NCI-H1436 (cell line): ENCODE measurements around the gene ZNF385B.
"Not testable (repeated sequence)": the region's sequence is repeated elsewhere in the genome, so short reads cannot be mapped to it uniquely, and the experiment has no call there.

ENCODE experiments used
- DNase-seq: peaks from one replicate; lab custom pipeline; 2025; lab: John Stamatoyannopoulos, UW

Gene ZNF385B

DNA sequence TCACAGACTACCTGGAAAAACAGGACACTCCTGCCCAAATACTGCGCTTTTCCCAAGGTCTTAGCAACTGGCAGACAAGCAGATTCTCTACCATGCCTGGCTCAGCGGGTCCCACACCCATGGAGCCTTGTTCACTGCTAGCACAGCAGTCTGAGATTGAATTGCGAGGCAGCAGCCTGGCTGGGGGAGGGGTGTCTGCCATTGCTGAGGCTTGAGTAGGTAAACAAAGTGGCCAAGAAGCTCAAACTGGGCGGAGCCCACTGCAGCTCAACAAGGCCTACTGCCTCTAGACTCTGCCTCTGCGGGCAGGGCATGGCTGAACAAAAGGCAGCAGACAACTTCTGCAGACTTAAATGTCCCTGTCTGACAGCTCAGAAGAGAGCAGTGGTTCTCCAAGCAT lies 231.6 kb downstream of the ZNF385B start:
- DNase-seq: not testable (repeated sequence)

DNA sequence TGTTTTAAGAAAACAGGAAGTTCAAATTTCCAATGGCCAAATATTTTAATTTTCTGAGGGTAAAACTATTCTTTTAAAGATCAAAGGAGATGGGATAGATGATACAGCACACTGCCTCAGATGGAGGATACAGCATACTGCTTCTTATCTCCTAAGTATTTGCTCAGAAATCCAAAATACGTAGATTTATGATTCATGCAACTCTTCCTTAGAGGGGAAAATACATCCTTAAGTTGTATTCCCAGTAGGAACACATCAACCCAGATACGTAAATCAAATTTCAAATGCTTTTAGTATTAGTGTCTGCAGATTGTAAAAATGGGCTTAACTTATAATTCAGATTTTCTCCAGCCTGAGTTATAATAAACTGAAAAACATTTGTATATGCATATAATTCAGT lies 235.2 kb downstream of the ZNF385B start:
- DNase-seq: no peak

DNA sequence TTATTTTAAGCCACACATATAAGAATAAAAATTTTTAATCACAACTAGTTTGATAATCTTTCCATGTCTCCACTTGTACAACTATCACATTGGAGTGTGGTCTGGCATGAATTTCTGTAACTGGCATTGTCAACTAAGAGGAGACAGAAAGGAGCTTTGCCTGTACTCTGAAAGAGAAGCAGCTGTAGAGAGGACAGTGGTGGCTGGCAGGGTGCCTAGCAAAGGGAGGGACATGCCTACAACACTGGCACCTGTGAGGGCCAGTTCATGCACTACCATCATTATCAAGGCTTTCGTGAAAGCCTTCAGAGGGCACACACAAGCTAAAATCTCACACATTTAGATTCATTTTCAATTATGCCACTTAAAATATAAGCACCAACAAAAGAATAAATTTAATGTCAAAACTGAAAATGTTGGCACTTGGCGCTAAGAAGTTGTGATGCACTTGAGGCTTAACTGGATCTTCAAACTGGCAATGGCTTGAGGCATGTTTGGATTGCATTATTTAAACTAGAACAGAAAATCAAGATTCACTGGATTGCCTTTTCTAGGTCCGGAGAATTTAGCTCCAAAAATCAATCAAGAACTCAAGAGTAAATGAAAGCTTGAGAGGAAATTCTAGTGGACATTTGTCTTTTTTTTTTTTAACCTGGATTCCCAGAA lies 238.6 kb downstream of the ZNF385B start:
- DNase-seq: no peak

DNA sequence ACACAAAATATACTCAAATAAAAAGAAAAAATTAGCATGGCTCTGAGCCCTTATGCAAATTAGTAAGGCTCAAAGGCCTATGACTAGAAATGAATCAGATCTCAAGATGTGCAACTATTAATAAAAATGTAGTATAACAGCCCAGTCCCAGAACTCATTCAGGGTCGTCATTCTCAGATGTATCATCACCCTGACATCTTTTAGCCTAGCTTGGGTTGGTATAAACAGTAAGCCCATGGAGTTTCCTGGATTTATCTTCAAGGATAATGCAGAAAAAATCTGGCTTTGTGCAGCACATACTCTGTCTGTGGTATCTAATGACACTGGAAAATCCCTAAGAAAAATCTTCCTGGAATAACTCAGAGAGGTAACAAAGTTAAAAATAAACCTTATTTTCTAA lies 239.3 kb downstream of the ZNF385B start:
- DNase-seq: no peak

DNA sequence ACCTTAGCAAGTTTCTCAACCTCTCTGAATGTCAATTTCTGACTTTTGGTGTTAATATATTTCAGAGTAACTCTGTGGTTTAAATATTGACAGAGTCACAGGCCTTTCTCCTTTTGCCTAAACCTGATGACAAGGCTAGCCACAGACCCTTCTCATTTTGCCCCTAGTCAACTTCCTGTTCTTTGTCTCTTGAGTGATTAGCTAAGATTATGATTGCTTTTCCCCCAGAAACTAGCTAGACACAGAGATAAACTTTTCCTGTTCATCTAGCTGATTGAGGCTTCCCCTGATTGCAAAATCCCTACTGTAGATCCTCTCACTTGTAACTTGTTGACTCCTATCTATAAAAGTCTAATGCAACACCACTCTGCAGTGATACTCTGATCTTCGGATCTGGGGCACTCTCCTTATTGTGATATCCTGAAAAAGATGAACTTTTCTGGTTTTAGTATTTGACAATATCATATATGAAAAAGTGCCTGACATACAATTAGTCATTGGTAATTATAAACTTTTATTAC lies 241.4 kb downstream of the ZNF385B start:
- no peak for DNase-seq

DNA sequence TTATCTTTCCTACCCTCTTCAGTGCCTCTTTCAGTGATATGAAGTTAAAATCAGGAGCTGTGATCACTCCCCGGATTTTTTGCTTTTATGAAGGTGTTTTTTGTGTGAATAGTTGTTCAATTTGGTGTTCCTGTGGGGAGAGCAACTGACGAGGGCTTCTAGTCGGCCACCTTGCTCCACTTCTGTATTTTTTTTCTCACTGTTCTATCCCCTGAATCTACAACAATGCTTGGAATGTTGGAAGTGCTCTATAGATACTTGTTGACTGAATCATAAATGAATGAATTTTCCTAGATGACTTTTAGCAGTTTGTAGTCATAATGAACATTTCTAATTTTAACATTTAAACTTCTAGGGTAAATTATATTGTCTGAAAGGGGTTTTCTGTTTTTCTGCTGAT lies 247.3 kb downstream of the ZNF385B start:
- no peak for DNase-seq

DNA sequence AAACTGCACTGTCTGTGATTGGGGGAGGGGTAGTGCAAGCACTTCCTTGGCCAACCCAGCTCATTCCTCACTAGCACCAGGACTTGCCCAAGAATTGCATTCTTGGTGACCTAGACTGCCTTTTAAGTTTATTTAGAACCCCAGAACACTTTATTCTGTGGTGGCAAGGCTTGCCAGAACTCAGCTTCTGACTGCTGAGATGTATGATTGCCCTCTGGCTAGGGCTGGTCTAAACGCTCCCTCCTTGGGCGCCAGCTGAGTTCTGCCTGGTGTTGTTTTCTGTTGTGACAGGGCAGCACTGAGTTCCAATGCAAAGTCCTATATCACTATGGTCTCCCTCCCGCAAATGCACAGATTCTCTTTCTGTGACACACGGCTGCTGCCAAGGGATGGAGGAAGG lies 247.7 kb downstream of the ZNF385B start:
- DNase-seq: no peak

DNA sequence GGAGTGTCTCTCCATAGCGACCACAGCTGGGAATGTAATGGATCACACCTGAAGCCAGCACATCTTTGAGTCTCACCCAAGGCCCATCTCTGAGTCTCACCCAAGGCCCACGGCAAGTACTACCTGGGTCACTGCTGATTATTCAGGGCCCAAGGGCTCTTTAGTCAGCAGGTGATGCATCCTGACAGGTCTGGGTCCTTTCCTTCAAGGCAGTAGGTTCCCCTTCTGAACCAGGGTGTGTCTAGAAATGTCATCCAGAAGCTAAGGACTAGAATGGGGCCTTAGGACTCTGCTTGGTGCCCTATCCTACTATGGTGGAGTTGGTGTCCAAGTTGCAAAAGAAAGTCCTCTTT lies 248.1 kb downstream of the ZNF385B start:
- DNase-seq: no peak

DNA sequence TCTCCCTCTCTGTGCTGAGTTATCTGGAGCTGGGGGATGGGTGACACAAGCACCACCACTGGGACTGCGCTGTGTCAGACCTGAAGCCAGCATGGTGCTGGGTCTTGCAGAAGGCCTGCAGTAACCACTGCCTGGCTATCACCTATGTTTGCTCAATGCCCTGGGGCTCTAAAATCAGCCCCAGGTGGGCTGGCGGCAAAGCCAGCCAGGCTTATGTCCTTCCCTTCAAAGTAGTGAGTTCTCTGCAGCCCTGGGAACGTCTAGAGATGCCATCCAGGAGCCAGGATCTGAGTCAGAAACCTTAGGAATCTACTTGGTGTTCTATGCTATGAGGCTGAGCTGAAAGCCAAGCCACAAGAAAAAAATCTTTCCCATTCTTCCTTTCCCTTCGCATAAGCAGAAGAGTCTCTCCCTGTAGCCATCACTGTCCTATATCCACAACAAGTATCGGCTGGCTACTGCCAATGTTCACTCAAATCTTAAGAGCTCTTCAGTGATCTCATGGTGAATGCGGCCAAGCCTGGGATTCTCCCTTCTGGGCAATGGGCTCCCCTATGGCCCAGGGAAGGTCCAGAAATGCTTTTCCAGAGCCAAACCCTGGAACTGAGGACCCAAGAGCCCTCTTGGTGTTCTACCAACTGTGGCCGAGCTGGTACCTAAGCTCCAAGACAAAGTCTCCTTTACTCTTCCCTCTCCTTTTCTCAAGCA lies 248.7 kb downstream of the ZNF385B start:
- no peak for DNase-seq

DNA sequence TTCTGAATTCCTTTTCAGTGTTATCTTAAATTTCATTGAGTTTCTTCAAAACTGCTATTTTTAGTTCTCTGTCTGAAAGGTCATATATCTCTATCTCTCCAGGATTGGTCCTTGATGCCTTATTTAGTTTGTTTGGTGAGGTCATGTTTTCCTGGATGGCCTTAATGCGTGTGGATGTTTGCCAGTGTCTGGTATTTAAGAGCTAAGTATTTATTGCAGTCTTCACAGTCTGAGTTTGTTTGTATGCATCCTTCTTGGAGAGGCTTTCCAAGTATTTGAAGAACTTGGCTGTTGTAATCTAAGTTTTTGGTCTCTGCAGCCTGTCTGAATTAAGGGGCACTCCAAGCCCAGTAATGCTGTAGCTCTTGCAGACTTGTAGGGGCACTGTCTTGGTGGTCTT lies 249.3 kb downstream of the ZNF385B start:
- DNase-seq: no peak

DNA sequence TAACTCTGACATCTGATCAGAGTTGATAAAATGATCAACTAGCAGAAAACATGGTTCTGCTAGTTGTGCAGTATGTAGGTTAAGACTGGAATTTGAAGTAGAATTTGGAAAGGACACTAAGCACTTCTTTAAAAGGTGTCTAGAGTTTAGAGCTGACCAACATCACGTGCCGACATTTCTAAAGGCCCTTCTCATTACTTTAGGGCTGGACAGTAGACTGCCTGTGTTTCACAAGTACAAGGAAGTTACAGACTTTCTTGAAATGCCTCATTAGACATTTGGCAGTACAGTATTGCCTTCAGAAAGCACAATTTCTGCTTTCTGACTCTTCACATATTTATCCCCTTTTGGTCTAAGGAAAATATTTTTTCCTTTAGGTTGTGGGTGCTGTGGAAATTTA lies 255.3 kb downstream of the ZNF385B start:
- DNase-seq: no peak

DNA sequence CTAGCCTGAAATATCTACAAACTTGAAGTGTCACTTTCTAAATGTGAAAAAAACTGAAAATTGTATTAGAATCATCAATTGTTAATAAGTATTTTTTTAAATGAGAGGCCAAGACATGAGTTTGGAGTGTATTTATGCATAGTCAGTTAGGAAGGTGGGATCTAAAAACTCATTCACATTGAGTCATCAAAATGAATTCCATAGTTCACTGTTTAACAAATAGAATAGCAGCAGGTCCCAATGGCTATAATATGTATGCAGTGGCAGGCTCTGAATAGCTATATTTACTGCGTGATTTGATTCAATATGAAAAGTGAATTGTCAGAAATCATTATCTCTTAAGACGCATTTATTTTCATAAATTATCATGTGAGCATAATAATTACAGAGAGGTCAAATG lies 256.1 kb downstream of the ZNF385B start:
- no peak for DNase-seq

DNA sequence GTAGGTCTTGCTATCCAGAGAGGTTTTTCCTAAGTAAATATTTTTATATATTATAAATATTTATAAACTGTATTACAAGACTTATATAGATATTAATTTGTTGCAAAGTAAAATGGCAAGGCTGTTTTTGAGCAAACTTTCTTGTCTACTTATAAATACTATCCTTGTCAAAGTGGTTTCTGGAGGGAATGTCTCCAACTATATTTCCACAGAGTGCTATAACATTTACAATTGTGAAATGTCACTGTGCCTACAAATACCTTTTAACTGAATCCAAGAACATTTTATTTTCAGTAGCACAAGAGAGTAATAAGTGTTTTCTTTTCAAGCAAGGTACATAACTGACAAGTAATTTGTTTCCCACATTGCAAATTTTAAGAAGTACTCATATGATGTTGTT lies 256.8 kb downstream of the ZNF385B start:
- no peak for DNase-seq

DNA sequence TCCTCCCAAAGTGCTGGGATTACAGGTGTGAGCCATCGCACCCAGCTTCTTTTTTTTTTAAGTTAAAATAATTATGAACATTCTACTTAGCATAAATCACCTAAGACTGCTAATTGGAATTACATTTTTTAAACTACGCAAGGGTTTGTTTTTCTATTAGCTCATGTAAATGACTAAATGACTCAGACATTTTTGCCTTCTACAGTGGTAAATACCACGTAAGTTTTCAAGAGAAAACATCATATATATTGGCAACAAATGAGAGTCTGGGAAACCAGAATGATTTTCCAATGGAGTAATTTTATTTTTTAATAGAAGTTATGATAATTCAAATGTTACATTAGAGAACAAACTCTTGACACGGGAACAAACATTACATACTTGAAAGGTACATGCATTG lies 259.0 kb downstream of the ZNF385B start:
- DNase-seq: no peak

DNA sequence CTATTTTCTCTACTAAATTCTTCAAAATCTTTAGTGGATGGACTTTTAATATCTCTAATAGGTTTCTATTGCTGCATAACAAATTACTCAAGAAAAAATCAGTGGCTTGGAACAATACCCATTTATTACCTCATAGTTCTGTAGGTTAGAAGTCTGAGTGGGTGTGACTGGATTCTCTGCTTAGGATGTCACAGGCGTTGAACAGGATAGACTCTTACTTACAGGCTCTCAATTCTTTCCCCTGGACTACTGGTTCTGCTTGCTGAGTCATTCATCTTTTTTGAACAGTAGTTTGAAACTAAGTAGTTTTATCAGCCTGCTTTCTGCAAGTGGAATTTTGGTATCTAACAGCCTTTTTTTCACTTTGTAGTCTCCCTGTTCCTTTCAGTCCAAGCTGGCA lies 265.4 kb downstream of the ZNF385B start:
- no peak for DNase-seq

DNA sequence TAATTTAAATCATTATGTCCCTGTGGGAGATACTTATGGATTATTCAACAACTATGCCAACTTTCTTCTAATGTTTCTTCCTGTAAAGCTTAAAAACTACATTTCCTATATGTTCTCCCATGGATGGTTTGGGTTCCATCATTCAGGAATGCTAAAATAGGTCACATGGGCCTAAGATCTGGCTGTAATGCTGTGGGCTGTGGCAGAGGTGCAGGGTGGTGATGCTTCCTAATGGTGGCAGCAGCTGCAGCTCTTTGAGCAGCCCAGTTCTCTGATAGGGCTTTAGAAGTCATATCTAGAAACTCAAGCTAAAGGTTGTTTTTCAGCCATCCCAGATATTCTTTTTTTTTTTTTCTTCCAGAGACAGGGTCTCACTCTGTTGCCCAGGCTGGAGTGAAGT lies 266.1 kb downstream of the ZNF385B start:
- no peak for DNase-seq

DNA sequence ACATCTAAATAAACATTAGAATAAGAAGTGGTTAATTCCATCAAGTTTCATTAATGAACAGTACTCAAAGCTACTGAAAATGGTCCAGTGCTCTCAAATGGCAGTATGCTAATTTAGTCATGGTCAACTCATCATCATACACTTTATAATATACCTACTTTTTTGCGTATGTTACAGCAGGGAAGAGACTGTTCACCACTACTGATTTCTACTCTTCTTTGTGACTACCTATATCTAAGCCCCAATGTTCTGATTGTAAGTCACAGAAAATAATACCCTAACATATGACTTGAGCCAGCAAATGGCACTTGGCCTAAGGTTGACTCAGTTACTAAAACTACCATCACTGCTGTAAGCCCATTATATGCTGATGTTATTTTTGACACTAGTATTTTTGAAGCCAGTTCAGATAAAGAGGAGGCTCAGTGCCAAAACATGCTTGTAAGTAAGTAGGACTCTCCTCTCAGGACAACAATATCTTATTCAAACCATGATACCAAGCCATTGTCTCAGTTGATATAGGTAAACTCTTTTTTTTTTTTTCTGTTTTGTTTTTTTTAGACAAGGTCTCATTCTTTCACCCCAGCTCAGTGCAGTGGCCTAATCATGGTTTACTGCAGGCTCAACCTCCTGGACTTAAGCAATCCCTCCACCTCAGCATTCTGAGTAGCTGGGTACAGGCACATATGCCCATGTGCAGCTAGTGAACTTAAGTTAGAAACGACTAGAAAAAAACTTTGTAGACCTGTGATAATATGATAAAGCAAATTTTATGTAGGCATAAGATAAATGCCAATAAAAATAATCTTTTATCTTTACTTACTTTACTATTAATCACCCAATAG lies 266.9 kb downstream of the ZNF385B start:
- no peak for DNase-seq

DNA sequence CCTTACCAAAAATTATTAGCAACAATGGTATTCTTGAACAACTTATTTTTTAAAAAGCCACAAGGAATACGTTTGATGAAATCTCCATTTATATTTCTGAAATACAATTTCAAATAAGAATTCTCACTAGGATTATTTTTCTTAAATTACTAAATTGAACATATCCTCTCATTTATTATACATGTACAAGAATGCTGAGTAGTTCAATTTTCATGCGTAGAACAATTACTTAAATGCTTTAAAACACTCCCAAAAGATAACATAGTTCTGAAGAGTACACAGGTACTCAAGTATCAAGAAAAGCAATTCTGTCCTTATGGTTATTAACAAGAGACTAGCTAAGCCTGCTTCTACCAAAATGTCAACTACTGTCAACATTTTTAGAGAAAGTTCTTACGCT lies 268.1 kb downstream of the ZNF385B start:
- DNase-seq: no peak

DNA sequence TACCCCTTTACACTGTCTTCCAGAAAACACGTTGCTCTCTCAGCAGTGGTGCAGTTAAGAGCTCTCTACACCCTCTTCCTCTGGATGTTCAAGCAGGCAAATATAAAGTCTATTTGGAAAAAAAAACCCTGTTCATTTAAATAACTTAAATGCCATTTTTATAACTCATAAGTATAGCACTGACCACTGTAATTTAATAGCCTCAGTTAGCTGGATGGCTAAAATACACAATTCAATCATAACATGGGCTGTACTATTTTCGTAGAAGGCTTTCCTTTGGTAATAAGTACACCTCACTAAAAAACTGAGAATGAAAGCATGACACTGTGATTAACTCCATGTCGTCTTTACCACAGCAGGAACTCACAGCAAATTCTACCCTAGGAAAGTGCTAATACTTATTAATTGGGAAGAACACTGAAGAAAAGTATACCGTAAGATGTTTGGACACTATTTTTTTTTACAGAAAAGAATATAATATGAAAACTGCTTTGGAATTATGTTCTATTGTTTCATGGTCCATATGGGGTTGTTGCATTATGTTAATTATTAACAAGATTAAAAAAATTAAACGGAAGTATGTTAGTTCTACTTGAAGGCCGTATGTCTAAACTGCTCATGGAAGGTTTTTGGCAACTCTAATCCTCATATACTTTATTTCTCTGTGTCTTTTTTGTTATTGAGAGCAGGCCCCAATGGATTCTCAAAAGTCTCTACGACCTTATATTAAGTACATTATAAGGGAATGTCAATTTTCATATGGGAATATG lies 269.1 kb downstream of the ZNF385B start:
- no peak for DNase-seq

DNA sequence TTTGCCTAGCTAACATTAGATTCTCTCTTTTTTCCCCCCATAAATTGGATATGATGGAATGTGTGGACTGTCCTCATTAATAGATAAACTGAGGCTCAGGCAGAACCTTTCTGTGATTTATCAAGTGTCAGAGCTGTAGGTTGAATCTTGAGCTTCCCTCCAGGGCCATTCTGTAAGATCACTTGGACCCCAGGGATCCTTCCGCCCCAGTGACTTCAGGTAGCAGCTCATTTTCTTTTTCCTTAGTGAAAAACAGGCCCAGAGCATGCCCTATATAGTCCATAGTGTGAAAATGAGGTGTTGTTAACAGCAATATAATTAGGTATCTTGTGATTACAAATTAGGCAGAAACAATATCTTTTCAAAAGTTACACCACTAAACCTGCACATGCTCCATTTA lies 269.7 kb downstream of the ZNF385B start:
- no peak for DNase-seq

DNA sequence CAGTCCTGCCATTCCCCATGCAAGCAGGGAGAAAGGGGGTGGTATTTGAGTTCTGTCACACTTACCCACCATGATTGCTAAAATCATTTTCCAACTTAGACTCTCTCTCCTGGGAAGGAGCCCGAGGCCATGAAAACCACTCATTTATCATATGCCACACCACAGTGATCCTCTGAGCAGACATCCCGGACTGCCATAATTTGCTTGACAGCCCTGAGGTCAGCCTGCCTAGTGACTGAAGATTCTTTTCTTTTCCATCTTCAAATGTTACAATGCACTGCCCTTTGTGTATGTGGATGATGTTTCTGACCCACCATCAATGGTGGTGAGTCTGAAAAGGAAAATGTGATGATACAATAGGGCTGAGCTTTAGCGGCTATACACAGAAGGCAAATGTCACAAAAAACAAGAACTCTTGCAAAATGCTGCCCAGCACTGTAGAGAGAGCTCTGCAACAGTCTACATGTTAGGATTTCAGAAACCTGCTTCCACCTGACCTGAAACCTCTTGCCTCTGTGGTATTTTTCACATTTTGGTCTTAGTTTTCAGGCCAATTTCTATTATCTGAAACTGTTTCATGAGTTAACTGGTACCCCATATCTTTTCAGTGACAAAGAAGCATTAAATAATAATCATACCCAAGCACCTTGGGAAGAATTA lies 272.8 kb downstream of the ZNF385B start:
- DNase-seq: no peak

DNA sequence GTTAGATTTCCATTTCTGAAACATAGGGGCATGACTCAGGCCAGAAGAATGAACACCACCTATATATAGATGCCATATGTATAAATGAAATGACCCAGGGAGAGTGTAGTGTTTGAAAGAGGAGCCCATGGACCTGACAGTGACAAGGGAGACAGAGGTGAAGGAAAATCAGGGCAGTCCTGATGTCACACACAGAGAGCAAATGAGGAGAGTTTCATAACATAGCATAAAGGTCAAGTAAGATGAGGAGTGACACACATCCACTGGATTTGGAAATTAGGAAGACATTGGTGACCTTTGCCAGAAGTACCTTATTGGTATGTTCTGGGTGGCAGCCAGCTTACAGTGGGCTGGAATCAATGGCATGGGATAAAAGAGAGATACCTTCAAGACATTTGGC lies 276.7 kb downstream of the ZNF385B start:
- no peak for DNase-seq
